Measurements from ENCODE around the gene CCNB1IP1. TPM values are rescaled to one million over a fixed set of nuclear protein-coding genes. Genes with fewer than 3 reads are reported as not detected.

The CCNB1IP1 gene
- total RNA-seq, 3 donors from 2014 or later = 65.8 to 78.3 (median 65.9) TPM

- peaks cover 5% of the 10 kb centered on the region for H3K36me3 ChIP-seq
- H3K27ac ChIP-seq = no peak overlapping the region
- no peaks in the 10 kb centered on the region for H3K27me3 ChIP-seq
- intact Hi-C loops (cut with DNase I; ENCODE audit: low total_unique reads) = no loop called here
- H3K4me1 ChIP-seq = no peaks in the 10 kb centered on the region
- no peak for DNase-seq (ENCODE audit: low spot score in 2 of 2)
- TF ChIP-seq POLR2A (IDR thresholded peaks at IDR 0.05) (no peak), POLR2AphosphoS5 (IDR thresholded peaks at IDR 0.05) (no peak)
- TF ChIP-seq, protein P1, sequence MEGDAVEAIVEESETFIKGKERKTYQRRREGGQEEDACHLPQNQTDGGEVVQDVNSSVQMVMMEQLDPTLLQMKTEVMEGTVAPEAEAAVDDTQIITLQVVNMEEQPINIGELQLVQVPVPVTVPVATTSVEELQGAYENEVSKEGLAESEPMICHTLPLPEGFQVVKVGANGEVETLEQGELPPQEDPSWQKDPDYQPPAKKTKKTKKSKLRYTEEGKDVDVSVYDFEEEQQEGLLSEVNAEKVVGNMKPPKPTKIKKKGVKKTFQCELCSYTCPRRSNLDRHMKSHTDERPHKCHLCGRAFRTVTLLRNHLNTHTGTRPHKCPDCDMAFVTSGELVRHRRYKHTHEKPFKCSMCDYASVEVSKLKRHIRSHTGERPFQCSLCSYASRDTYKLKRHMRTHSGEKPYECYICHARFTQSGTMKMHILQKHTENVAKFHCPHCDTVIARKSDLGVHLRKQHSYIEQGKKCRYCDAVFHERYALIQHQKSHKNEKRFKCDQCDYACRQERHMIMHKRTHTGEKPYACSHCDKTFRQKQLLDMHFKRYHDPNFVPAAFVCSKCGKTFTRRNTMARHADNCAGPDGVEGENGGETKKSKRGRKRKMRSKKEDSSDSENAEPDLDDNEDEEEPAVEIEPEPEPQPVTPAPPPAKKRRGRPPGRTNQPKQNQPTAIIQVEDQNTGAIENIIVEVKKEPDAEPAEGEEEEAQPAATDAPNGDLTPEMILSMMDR (IDR thresholded peaks at IDR 0.05) = no peak
- H3K4me3 ChIP-seq = no peak overlapping the region
- no peaks in the 10 kb centered on the region for H3K9me3 ChIP-seq
Observed at GRCh38 chr14:20328705-20329104, 4.4 kb downstream of the CCNB1IP1 start.

GRCh38 chr14:20327005-20327869 is 5.8 kb downstream of the CCNB1IP1 start:
- no peak overlapping the region for H3K4me3 ChIP-seq
- H3K9me3 ChIP-seq = no peaks in the 10 kb centered on the region
- intact Hi-C loops (cut with DNase I; ENCODE audit: low total_unique reads) = no loop called here
- DNase-seq (ENCODE audit: low spot score in 2 of 2) = no peak
- H3K27ac ChIP-seq = peak overlapping the region in 1 of 2 donors; percentile 19
- H3K4me1 ChIP-seq = no peaks in the 10 kb centered on the region
- no peaks in the 10 kb centered on the region for H3K27me3 ChIP-seq
- TF ChIP-seq, protein P1 (IDR thresholded peaks at IDR 0.05) = peak; percentile 37 to 70 (median 65)
- no peak for TF ChIP-seq POLR2AphosphoS5 (IDR thresholded peaks at IDR 0.05)
- H3K36me3 ChIP-seq = peaks cover 5% of the 10 kb centered on the region

DNA sequence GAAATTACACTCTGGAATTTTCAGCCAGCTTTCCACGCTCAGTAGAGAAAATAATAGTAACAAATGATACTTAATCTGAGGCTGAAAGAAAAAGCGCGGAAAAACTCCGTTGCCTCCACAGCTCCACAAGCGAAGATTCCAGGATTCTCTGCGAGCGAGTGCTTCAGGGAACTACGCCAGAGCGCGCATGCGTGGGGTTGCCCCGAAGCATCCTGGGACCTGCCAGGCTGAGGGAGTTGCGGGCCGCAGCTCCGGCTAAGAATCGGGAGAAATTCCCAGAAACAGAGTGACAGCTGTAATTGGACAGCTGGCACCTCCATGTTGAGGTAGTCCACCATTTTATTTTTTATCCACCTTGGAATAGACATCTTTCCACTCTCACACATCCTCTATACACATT is 15.4 kb downstream of the CCNB1IP1 start:
- no peaks in the 10 kb centered on the region for H3K27me3 ChIP-seq
- no peaks in the 10 kb centered on the region for H3K4me1 ChIP-seq
- intact Hi-C loops (cut with DNase I; ENCODE audit: low total_unique reads) = no loop called here
- TF ChIP-seq, protein P1 (IDR thresholded peaks at IDR 0.05) = no peak
- no peak for TF ChIP-seq POLR2A (IDR thresholded peaks at IDR 0.05)
- no peak for TF ChIP-seq POLR2AphosphoS5 (IDR thresholded peaks at IDR 0.05)
- H3K9me3 ChIP-seq = no peaks in the 10 kb centered on the region
- no peak overlapping the region for H3K4me3 ChIP-seq
- H3K27ac ChIP-seq = no peak overlapping the region
- DNase-seq (ENCODE audit: low spot score in 2 of 2) = no peak
- H3K36me3 ChIP-seq = no peaks in the 10 kb centered on the region

DNA sequence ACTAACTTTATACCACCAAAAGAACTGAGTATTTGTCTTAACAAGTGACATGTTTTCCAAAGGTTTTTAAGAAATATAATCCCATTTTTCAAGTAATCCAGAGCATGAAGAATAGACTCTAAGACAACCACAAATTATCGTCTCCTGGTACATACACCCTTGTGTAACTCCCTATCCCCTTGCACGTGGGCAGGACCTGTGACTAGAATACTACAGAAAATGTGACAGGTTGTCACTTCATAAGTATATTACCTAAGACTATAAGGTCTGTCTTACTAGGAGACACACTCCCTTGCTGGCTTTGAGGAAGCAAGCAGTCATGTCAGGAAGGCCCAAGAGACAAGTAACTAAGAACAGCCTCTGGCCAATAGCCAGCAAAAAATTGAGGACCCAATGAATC is 19.1 kb downstream of the CCNB1IP1 start:
- DNase-seq (ENCODE audit: low spot score in 2 of 2) = no peak
- H3K36me3 ChIP-seq = no peaks in the 10 kb centered on the region

DNA sequence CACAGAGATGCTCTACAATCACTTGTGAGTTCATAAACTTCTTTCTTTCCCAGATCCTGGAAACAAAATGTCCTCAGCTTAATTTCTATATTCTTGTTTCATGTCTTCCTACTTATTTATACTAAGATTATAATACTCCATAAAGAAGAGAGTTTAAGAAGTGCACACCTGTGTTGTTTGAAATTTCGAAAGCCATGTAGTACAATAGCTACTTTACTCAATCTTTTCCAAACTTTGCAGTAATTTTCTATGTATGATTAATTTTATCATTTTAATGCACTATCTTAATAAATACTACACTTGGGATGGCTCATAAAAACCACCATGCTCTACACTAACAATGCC is 27.0 kb downstream of the CCNB1IP1 start:
- intact Hi-C loops (cut with DNase I; ENCODE audit: low total_unique reads) = no loop called here
- TF ChIP-seq, protein P1 (IDR thresholded peaks at IDR 0.05) = no peak
- TF ChIP-seq POLR2A (IDR thresholded peaks at IDR 0.05) = no peak
- no peak for TF ChIP-seq POLR2AphosphoS5 (IDR thresholded peaks at IDR 0.05)
- Histone ChIP-seq H3K4me1 (peaks cover 0 to 9% of the 10 kb centered on the region in 2 donors), H3K4me3 (peak overlapping the region; percentile 53 to 84 (median 74)), H3K36me3 (no peaks in the 10 kb centered on the region), H3K9me3 (no peaks in the 10 kb centered on the region), H3K27me3 (no peaks in the 10 kb centered on the region), H3K27ac (no peak overlapping the region)
- DNase-seq (ENCODE audit: low spot score in 2 of 2) = no peak

More for the DNA sequence above, 19.1 kb downstream of the CCNB1IP1 start:
- intact Hi-C loops (cut with DNase I; ENCODE audit: low total_unique reads) = no loop called here
- Histone ChIP-seq H3K9me3 (no peaks in the 10 kb centered on the region), H3K4me3 (no peak overlapping the region), H3K4me1 (no peaks in the 10 kb centered on the region), H3K27ac (no peak overlapping the region), H3K27me3 (no peaks in the 10 kb centered on the region)
- no peak for TF ChIP-seq POLR2A (IDR thresholded peaks at IDR 0.05)
- TF ChIP-seq, protein P1 (IDR thresholded peaks at IDR 0.05) = no peak
- no peak for TF ChIP-seq POLR2AphosphoS5 (IDR thresholded peaks at IDR 0.05)

Measured in breast epithelium (tissue), 4 donors.